Fibroblast of lung (primary cell): ENCODE results near the gene CBS.

Experiments used
- CTCF ChIP-seq, 2 donors: IDR thresholded peaks in 1 of 2; conservative IDR thresholded peaks in 1 of 2; 1 replicate in 1 of 2; 2 replicates in 1 of 2; pipeline ENCODE4 v1.5.1; 2011 to 2012; ENCODE audit warnings: low read length in 2 of 2, control low read depth in 1 of 2, inconsistent platforms in 1 of 2, low read depth in 1 of 2, mild to moderate bottlenecking in 1 of 2
- EZH2 ChIP-seq: IDR thresholded peaks from 2 replicates; pipeline ENCODE4 v1.5.1; 2012; ENCODE audit warnings: low read length, control low read depth, mild to moderate bottlenecking; ENCODE audit errors: missing control alignments

- TF ChIP-seq CTCF (conservative IDR thresholded peaks at IDR 0.05 in 1 of 2, IDR thresholded peaks at IDR 0.05 in 1 of 2; ENCODE audit: low read depth in 1 of 2, low read length in 2 of 2) = no peak
- TF ChIP-seq EZH2 = no peak
Measured at GRCh38 chr21:43020771-43021170, 54.9 kb downstream of the CBS start.
